MCF 10A (cell line): ENCODE results near the gene SNAP47. TPM values are rescaled to one million over a fixed set of nuclear protein-coding genes. Genes with fewer than 3 reads are reported as not detected.
"Not testable (repeated sequence)": the region's sequence is repeated elsewhere in the genome, so short reads cannot be mapped to it uniquely, and the experiment has no call there.

Experiments used
- BruUV-seq: library from RNA; stranded (reverse); fragments of 400-500 nt; replicated peaks from 2 replicates; lab custom pipeline; 2021; lab: Mats Ljungman, UMichigan
- CTCF ChIA-PET: fragments of 300-600 bp; sonication (Branson Sonifier 250); formaldehyde crosslinking; extraction: SDS; loops from one replicate; lab custom pipeline; 2021; ENCODE audit warnings: antibody characterized with exemption, inconsistent platforms; lab: Yijun Ruan, JAX
- POLR2A ChIA-PET: fragments of 300-600, 350-650 bp; sonication (Branson Sonifier 250); formaldehyde crosslinking; extraction: SDS; loops from one replicate; lab custom pipeline; 2020; ENCODE audit warnings: antibody characterized with exemption, inconsistent platforms; lab: Yijun Ruan, JAX
- DNase-seq: peaks from one replicate; pipeline ENCODE4 v3.0.0-alpha.2; 2018; ENCODE audit not compliant: unreplicated experiment
- H3K27ac Mint-ChIP-seq: one replicate; pipeline ENCODE4 v1.8.0; 2022; ENCODE audit warnings: mild to moderate bottlenecking, low read depth, mixed read lengths; ENCODE audit not compliant: unreplicated experiment
- H3K27me3 Mint-ChIP-seq: one replicate; pipeline ENCODE4 v1.8.0; 2022; ENCODE audit warnings: mixed read lengths; ENCODE audit not compliant: insufficient read depth, unreplicated experiment
- H3K36me3 Mint-ChIP-seq: one replicate; pipeline ENCODE4 v1.8.0; 2022; ENCODE audit warnings: mild to moderate bottlenecking, moderate library complexity, mixed read lengths; ENCODE audit not compliant: insufficient read depth, unreplicated experiment
- H3K4me1 Mint-ChIP-seq: one replicate; pipeline ENCODE4 v1.8.0; 2022; ENCODE audit warnings: mixed read lengths; ENCODE audit not compliant: insufficient read depth, unreplicated experiment
- H3K4me3 Mint-ChIP-seq: one replicate; pipeline ENCODE4 v1.8.0; 2022; ENCODE audit warnings: mild to moderate bottlenecking, moderate library complexity, mixed read lengths; ENCODE audit not compliant: unreplicated experiment
- H3K9me3 Mint-ChIP-seq: one replicate; pipeline ENCODE4 v1.8.0; 2022; ENCODE audit warnings: mixed read lengths; ENCODE audit not compliant: unreplicated experiment
- CTCF ChIP-seq: fragments of 200-600 bp; IDR thresholded peaks from one replicate; pipeline ENCODE4 v1.8.0; 2022; ENCODE audit warnings: antibody characterized with exemption, mild to moderate bottlenecking; ENCODE audit not compliant: unreplicated experiment
- intact Hi-C: fragments of 100-400 bp; cut with micrococcal nuclease; formaldehyde crosslinking; loops from 2 replicates; pipeline ENCODE4 v1.14.1; 2022
- total RNA-seq: library from RNA; stranded (reverse); gene quantifications from 2 replicates; pipeline ENCODE4 v1.2.3, GENCODE V29; 2022

SNAP47 gene
- total RNA-seq, 1 experiment from 2014 or later = 44.0 TPM

GRCh38 chr1:227707846-227708245 lies 27.4 kb upstream of the SNAP47 start:
- Mint-ChIP-seq H3K4me3 (no peak overlapping the region), H3K27ac (no peak overlapping the region), H3K4me1 (peaks cover 7% of the 10 kb centered on the region), H3K36me3 (no peaks in the 10 kb centered on the region), H3K27me3 (no peaks in the 10 kb centered on the region), H3K9me3 (peaks cover 41% of the 10 kb centered on the region)
- intact Hi-C loops = no loop called here
- BruUV-seq = no TSS peak
- DNase-seq = no peak
- CTCF ChIA-PET = no interaction called here
- POLR2A ChIA-PET = interaction anchor here (0.7 to 0.9 kb wide), 2 partner anchors 11 to 1161 kb away, joined by 3 read pairs; no protein-coding TSS in a partner anchor
- TF ChIP-seq CTCF = no peak

DNA sequence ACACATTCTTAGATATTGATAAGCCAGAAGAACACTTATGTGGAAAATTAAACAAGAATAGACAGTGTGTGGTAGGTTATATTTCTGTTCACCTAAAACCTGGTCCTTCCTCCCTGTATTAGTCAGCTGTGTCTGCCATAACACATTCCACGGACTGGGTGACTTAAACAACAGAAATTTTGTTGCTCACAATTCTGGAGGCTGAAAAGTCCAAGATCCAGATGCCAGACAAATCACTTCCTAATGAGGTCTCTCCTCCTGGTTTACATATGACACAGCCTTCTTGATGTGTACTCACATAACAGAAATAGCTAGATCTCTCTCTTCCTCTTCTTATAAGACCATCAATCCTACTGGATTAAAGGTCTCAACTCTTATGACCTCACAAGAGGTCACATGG lies 25.8 kb upstream of the SNAP47 start:
- TF ChIP-seq CTCF = no peak
- Mint-ChIP-seq H3K27me3 (no peaks in the 10 kb centered on the region), H3K4me3 (no peak overlapping the region), H3K4me1 (peaks cover 7% of the 10 kb centered on the region), H3K9me3 (peaks cover 32% of the 10 kb centered on the region), H3K36me3 (no peaks in the 10 kb centered on the region), H3K27ac (no peak overlapping the region)
- ChIA-PET POLR2A (no interaction called here), CTCF (interaction anchor here (0.6 kb wide), 1 partner anchor 10 kb away, joined by 4 read pairs; no protein-coding TSS in a partner anchor)
- intact Hi-C loops = no loop called here
- no peak for DNase-seq
- BruUV-seq = no TSS peak

DNA sequence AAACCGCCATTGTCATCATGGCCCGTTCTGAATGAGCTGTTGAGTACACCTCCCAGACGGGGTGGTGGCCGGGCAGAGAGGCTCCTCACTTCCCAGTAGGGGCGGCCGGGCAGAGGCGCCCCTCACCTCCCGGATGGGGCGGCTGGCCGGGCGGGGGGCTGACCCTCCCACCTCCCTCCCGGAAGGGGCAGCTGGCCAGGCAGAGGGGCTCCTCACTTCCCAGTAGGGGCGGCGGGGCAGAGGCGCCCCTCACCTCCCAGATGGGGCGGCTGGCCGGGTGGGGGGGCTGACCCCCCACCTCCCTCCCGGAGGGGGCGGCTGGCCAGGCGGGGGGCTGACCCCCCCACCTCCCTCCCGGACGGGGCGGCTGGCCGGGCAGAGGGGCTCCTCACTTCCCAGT lies 24.8 kb upstream of the SNAP47 start:
- H3K4me3 Mint-ChIP-seq, H3K27ac Mint-ChIP-seq, POLR2A ChIA-PET: not testable (repeated sequence)

GRCh38 chr1:227712648-227713047 lies 22.6 kb upstream of the SNAP47 start:
- DNase-seq = no peak
- ChIA-PET POLR2A (interaction anchor here (0.7 kb wide), 1 partner anchor 68 kb away, joined by 4 read pairs; no protein-coding TSS in a partner anchor), CTCF (no interaction called here)
- no TSS peak for BruUV-seq
- no peaks in the 10 kb centered on the region for H3K36me3 Mint-ChIP-seq
- H3K4me1 Mint-ChIP-seq = peaks cover 5% of the 10 kb centered on the region
- H3K27me3 Mint-ChIP-seq = no peaks in the 10 kb centered on the region
- no peak overlapping the region for H3K4me3 Mint-ChIP-seq
- TF ChIP-seq CTCF = no peak
- intact Hi-C loops = no loop called here
- H3K9me3 Mint-ChIP-seq = peaks cover 52% of the 10 kb centered on the region
- H3K27ac Mint-ChIP-seq = no peak overlapping the region

More for the DNA sequence above, 24.8 kb upstream of the SNAP47 start:
- DNase-seq, H3K36me3 Mint-ChIP-seq, H3K4me1 Mint-ChIP-seq, BruUV-seq, intact Hi-C loops, CTCF ChIA-PET, H3K27me3 Mint-ChIP-seq: not testable (repeated sequence)
- peaks cover 39% of the 10 kb centered on the region for H3K9me3 Mint-ChIP-seq
